Hepatocyte (in vitro differentiated cells): ENCODE data around the gene FARP1.

Source experiments
- CTCF ChIP-seq: fragments of 200-600 bp; sonication (generic); IDR thresholded peaks from 2 replicates; pipeline ENCODE4 v1.5.1; 2016; ENCODE audit warnings: antibody characterized with exemption, mild to moderate bottlenecking; ENCODE audit not compliant: poor library complexity
- EZH2 ChIP-seq: fragments of 200-600 bp; sonication (generic); IDR thresholded peaks from 2 replicates; pipeline ENCODE4 v1.6.1; 2016; ENCODE audit warnings: antibody characterized with exemption, mild to moderate bottlenecking, borderline replicate concordance
- EZH2phosphoT487 ChIP-seq: fragments of 200-600 bp; sonication (generic); IDR thresholded peaks from one replicate; pipeline ENCODE4 v1.6.1; 2018; ENCODE audit warnings: antibody characterized with exemption, mild to moderate bottlenecking, low read depth, moderate library complexity; ENCODE audit not compliant: unreplicated experiment, severe bottlenecking

GRCh38 chr13:98109226-98109853 is 33.6 kb upstream of the FARP1 start:
- TF ChIP-seq CTCF (no peak), EZH2phosphoT487 (no peak), EZH2 (no peak)
